GM12891 (cell line): Measurements from ENCODE around the gene NDUFC2.

Experiments
- PAX5 ChIP-seq: IDR thresholded peaks from 2 replicates; pipeline ENCODE4 v1.6.1; 2011; ENCODE audit warnings: low read length, moderate library complexity, mild to moderate bottlenecking; ENCODE audit not compliant: insufficient read depth, severe bottlenecking
- POLR2A ChIP-seq: IDR thresholded peaks from 2 replicates; pipeline ENCODE4 v1.6.1; 2011; ENCODE audit warnings: low read depth, low read length, control low read depth
- POLR2AphosphoS5 ChIP-seq: IDR thresholded peaks from 2 replicates; pipeline ENCODE4 v1.6.1; 2011; ENCODE audit warnings: low read depth, low read length, control low read depth
- POU2F2 ChIP-seq: IDR thresholded peaks from 2 replicates; pipeline ENCODE4 v1.6.1; 2011; ENCODE audit warnings: low read depth, mild to moderate bottlenecking, control low read depth, low read length, moderate library complexity
- SPI1 ChIP-seq: IDR thresholded peaks from 2 replicates; pipeline ENCODE4 v1.6.1; 2011; ENCODE audit warnings: low read depth, low read length, control low read depth
- TAF1 ChIP-seq: IDR thresholded peaks from 2 replicates; pipeline ENCODE4 v1.6.1; 2011; ENCODE audit warnings: low read depth, low read length, control low read depth

GRCh38 chr11:78111298-78111697, 31.6 kb upstream of the NDUFC2 start:
- TF ChIP-seq TAF1 (no peak), POLR2A (no peak), POLR2AphosphoS5 (no peak), SPI1 (no peak), PAX5 (no peak), POU2F2 (no peak)
